Right atrium auricular region (tissue), 2 donors: ENCODE data around the gene FARP1. TPM values are rescaled to one million over a fixed set of nuclear protein-coding genes. Genes with fewer than 3 reads are reported as not detected.
A peak's percentile ranks its signal among the peaks of the same experiment; 100 is the strongest.
"Not testable (repeated sequence)": the region's sequence is repeated elsewhere in the genome, so short reads cannot be mapped to it uniquely, and the experiment has no call there.

Experiments
- DNase-seq: peaks from one replicate; pipeline ENCODE4 v3.0.0-alpha.2; 2019; ENCODE audit warnings: low spot score
- H3K27ac ChIP-seq, 2 donors: fragments of 200-600 bp; sonication (generic); 1 replicate in 1 of 2; 2 replicates in 1 of 2; pipeline ENCODE4 v1.5.1; 2016 to 2019
- H3K27me3 ChIP-seq, 2 donors: fragments of 200-600 bp; sonication (generic); one replicate each; pipeline versions ENCODE4 v1.5.1 to v1.6.0; 2017 to 2019
- H3K36me3 ChIP-seq: fragments of 200-600 bp; sonication (generic); one replicate; pipeline ENCODE4 v1.5.1; 2016
- H3K4me1 ChIP-seq, 2 donors: fragments of 200-600 bp; sonication (generic); one replicate each; pipeline versions ENCODE4 v1.5.1 to v1.6.0; 2017 to 2019
- H3K4me3 ChIP-seq, 2 donors: fragments of 200-600 bp; sonication (generic); 1 replicate in 1 of 2; 2 replicates in 1 of 2; pipeline ENCODE4 v1.5.1; 2017 to 2019; ENCODE audit warnings: mild to moderate bottlenecking in 1 of 2, moderate library complexity in 1 of 2
- H3K9me3 ChIP-seq, 2 donors: fragments of 200-600 bp; sonication (generic); one replicate each; pipeline ENCODE4 v1.5.1; 2019
- CTCF ChIP-seq, 2 donors: fragments of 200-600 bp; sonication (generic); IDR thresholded peaks; one replicate each; pipeline ENCODE4 v1.5.1; 2019; ENCODE audit warnings: antibody characterized with exemption in 2 of 2
- total RNA-seq, 2 donors: library from RNA; depleted of rRNA; stranded (reverse); fragments of >200 nt; gene quantifications; one replicate each; pipeline ENCODE4 v1.1.0, GENCODE V29; 2016

Gene FARP1
- total RNA-seq, 2 donors from 2014 or later: 15.5 to 25.7 TPM

DNA sequence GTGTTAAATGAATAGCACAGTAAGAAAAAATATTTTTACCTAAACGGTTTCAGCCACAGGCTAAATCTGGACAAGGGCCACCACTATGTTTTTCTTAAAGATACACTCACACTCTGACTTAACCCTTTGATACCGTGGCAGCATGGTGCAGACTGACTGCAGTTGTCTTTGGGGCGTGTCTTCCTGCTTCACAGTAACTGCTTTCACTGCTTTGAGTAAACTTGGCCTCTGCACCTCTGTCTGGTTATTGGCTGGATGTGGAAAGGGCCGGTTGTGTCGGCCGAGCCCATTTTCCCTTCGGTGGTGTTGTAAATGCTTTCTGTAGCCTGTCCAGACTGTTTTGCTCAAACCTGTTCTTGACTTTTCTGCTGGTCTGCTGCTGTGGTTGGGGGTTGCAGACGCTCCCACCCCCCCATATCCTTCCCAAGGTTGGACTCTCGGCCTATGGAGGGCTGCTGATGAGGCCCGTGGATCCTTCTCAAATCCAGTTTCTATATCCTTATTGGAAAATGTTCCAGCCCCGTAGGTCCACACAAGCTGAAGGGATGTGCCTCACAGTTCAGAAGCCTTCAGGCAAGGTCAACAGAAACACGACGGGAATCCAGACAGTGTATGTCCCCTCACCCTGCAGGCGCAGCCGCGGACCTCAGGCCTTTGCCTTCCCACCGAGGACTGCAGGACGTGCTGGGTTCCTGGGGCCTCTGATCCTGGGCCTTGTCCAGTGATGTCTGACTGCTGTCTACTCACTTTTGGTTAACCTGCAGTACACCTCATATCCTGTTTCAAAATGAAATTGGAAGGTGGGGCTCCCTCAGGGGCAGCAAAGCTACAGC, 124.4 kb downstream of the FARP1 start:
- DNase-seq: peak; percentile 61
- no peaks in the 10 kb centered on the region for H3K27me3 ChIP-seq
- no peak overlapping the region for H3K4me3 ChIP-seq
- no peak for TF ChIP-seq CTCF (IDR thresholded peaks at IDR 0.05)
- H3K9me3 ChIP-seq: no peaks in the 10 kb centered on the region
- peak overlapping the region in 1 of 2 donors; percentile 23 for H3K27ac ChIP-seq
- peaks cover 0 to 9% of the 10 kb centered on the region in 2 donors for H3K4me1 ChIP-seq
- no peaks in the 10 kb centered on the region for H3K36me3 ChIP-seq

DNA sequence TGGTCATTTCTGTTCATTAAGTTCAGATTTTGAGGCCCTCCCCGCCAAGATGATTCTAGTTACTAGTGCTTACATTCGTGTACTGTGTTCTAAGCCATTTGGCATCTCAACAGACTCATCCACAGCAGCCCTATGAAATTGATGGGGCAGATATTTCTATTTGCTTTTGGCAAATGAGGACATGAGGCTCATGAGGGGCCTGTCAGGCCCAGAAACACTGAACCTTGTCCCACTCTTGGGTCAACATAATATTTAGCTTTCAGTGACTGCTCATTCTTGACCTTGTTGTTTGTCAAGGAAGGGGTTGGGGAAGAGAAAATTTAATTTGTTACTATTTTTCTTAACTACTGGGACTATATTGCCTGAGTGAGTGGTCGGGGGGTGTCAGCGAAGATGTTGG, 126.5 kb downstream of the FARP1 start:
- H3K27me3 ChIP-seq: no peaks in the 10 kb centered on the region
- H3K27ac ChIP-seq: no peak overlapping the region
- no peaks in the 10 kb centered on the region for H3K9me3 ChIP-seq
- no peak for TF ChIP-seq CTCF (IDR thresholded peaks at IDR 0.05)
- no peak for DNase-seq
- no peaks in the 10 kb centered on the region for H3K36me3 ChIP-seq
- peaks cover 0 to 14% of the 10 kb centered on the region in 2 donors for H3K4me1 ChIP-seq
- H3K4me3 ChIP-seq: no peak overlapping the region

DNA sequence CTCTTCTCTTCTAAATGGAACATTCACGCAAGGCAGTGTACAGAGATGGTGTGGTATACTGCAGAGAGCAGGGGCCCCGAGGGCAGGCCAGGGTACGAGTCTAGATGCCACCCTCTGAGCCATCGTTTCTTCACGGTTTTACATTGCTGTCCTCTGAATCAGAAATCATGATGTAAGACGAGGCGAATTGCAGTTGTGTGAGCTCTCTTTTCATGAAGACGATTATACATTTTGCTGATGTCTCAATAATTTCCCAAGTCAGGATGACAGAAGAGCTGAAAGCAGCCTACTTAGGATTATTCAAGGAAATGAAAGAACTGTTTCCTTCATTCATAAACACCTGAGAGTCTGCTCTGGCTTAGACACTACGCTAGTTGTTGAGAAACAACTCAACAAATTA, 127.9 kb downstream of the FARP1 start:
- no peaks in the 10 kb centered on the region for H3K27me3 ChIP-seq
- no peak for DNase-seq
- H3K4me3 ChIP-seq: no peak overlapping the region
- H3K4me1 ChIP-seq: peaks cover 0 to 15% of the 10 kb centered on the region in 2 donors
- no peaks in the 10 kb centered on the region for H3K36me3 ChIP-seq
- H3K9me3 ChIP-seq: no peaks in the 10 kb centered on the region
- H3K27ac ChIP-seq: no peak overlapping the region
- no peak for TF ChIP-seq CTCF (IDR thresholded peaks at IDR 0.05)

GRCh38 chr13:98271646-98272045, 128.8 kb downstream of the FARP1 start:
- H3K27ac ChIP-seq, H3K36me3 ChIP-seq, H3K4me3 ChIP-seq, H3K27me3 ChIP-seq, DNase-seq, H3K9me3 ChIP-seq: not testable (repeated sequence)
- peaks cover 0 to 19% of the 10 kb centered on the region in 2 donors for H3K4me1 ChIP-seq

- TF ChIP-seq CTCF (IDR thresholded peaks at IDR 0.05): no peak
- no peaks in the 10 kb centered on the region for H3K9me3 ChIP-seq
- no peak overlapping the region for H3K4me3 ChIP-seq
- H3K27me3 ChIP-seq: no peaks in the 10 kb centered on the region
- DNase-seq: no peak
- peaks cover 0 to 13% of the 10 kb centered on the region in 2 donors for H3K4me1 ChIP-seq
- H3K27ac ChIP-seq: no peak overlapping the region
- no peaks in the 10 kb centered on the region for H3K36me3 ChIP-seq
These were observed 129.7 kb downstream of the FARP1 start for GRCh38 chr13:98272549-98272948.

GRCh38 chr13:98273067-98273823, 130.4 kb downstream of the FARP1 start:
- TF ChIP-seq CTCF (IDR thresholded peaks at IDR 0.05): no peak
- Histone ChIP-seq H3K4me3 (no peak overlapping the region), H3K4me1 (peaks cover 0 to 12% of the 10 kb centered on the region in 2 donors), H3K27me3 (no peaks in the 10 kb centered on the region), H3K27ac (no peak overlapping the region), H3K9me3 (no peaks in the 10 kb centered on the region), H3K36me3 (no peaks in the 10 kb centered on the region)
- no peak for DNase-seq
